Omental fat pad (tissue), 4 donors: Measurements from ENCODE around the gene OMP. TPM values are rescaled to one million over a fixed set of nuclear protein-coding genes. Genes with fewer than 3 reads are reported as not detected.
A peak's percentile ranks its signal among the peaks of the same experiment; 100 is the strongest.

ENCODE experiments used
- ATAC-seq: fragments of 150-250 bp; one replicate; pipeline ENCODE4 v1.9.1; 2016; ENCODE audit warnings: mild to moderate bottlenecking, moderate library complexity; ENCODE audit not compliant: low FRiP score
- DNase-seq: peaks from one replicate; pipeline ENCODE4 v3.0.0-alpha.2; 2019; ENCODE audit warnings: low spot score
- CTCF ChIP-seq, 3 donors: fragments of 450-650 bp; IDR thresholded peaks; one replicate each; pipeline ENCODE4 v1.5.1; 2016 to 2017; ENCODE audit warnings: antibody characterized with exemption in 3 of 3, mild to moderate bottlenecking in 3 of 3, moderate library complexity in 2 of 3
- total RNA-seq, 4 donors: library from RNA; depleted of rRNA; stranded (reverse); fragments of >200 nt; gene quantifications; one replicate each; pipeline ENCODE4 v1.1.0, GENCODE V29; 2016

The OMP gene
- total RNA-seq, 4 donors from 2014 or later: not detected

GRCh38 chr11:77064648-77065217 lies 37.9 kb upstream of the OMP start:
- peak; percentile 14 for DNase-seq

GRCh38 chr11:77065878-77066228 lies 36.8 kb upstream of the OMP start:
- DNase-seq (no peak), ATAC-seq (peak; percentile 56)
- no peak for TF ChIP-seq CTCF (IDR thresholded peaks at IDR 0.05)

More at GRCh38 chr11:77064648-77065217, 37.9 kb upstream of the OMP start:
- TF ChIP-seq CTCF (IDR thresholded peaks at IDR 0.05): no peak
- ATAC-seq: no peak

GRCh38 chr11:77066229-77067042 lies 36.2 kb upstream of the OMP start, which contains the start of gene CAPN5:
Gene CAPN5, plus strand, starts transcription at chr11:77066971. Its CDS starts 17,916 bp downstream, at chr11:77084887.
- DNase-seq (peak; percentile 59), ATAC-seq (peak; percentile 98)
- no peak for TF ChIP-seq CTCF (IDR thresholded peaks at IDR 0.05)

DNA sequence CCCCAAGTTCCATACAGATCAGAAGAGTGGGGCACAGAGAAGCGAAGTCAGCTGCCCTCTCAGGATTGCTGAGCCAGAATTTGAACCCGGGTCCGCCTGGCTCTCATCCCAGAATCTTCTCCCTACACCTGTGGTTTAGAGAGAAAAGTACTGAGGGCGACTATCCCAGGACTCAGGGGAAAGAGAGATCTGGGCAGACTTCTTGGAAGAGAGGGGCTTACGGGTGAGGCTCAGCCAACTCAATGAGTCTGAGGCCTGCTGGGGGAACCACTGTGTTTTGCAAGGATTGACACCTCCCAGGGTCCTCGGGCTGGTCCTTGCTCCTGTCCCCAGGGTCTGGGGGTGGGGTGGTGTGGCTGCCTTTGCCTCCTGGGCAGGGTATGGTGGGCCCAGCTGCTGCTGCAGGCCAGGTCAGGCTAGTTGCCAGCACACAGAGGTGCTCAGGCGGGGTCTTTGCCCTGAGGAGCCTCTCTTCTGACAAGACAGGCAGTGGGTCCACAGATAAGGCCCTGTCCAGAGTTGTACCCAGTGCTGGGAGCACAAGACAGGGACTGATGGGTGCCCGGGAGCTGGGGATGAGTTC lies 34.7 kb upstream of the OMP start:
- ATAC-seq: no peak
- peak; percentile 12 for DNase-seq

GRCh38 chr11:77068457-77069335 lies 33.9 kb upstream of the OMP start:
- ATAC-seq: no peak
- TF ChIP-seq CTCF (IDR thresholded peaks at IDR 0.05): no peak
- DNase-seq: peak; percentile 2

More for the DNA sequence above, 34.7 kb upstream of the OMP start:
- TF ChIP-seq CTCF (IDR thresholded peaks at IDR 0.05): no peak

DNA sequence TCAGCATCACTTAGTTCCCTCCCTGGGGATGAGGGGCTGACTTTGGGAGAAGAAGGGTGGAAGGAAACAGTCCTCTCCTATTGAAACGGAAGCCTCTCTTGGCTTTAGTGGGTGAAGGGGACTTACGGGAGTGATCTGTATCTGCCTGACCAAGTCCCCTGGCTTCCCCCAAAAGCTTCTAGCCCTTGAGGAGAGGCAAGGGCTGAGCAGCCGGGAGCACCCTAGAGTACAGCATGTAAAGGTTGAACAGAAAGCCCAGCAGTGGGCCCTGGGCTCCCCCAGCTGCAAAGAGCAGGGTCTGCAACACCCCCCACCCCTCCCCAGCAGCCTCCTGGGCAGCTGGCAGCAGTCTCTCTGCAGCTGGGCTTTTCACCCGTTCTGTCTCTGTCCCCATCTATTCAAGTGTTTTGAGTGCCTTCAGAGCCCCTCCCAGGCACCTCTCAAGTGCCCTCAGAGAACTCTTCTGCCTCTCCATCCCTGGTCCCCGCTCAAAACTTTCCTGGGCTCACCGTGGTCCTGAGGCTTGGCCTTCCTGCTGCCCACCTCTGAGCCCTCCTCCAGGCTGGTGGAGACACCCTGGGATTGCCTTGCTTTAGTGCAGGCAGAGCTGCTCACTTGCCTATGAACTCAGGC lies 33.2 kb upstream of the OMP start:
- no peak for TF ChIP-seq CTCF (IDR thresholded peaks at IDR 0.05)
- peak; percentile 4 for DNase-seq
- ATAC-seq: no peak
